NCI-H345 treated with DMSO at 0.1 percent for 48 hours (cell line): ENCODE results near the gene TSPAN18.

Source experiments
- DNase-seq: peaks from one replicate; lab custom pipeline; 2025; ENCODE audit not compliant: unreplicated experiment; lab: John Stamatoyannopoulos, UW

TSPAN18 gene

DNA sequence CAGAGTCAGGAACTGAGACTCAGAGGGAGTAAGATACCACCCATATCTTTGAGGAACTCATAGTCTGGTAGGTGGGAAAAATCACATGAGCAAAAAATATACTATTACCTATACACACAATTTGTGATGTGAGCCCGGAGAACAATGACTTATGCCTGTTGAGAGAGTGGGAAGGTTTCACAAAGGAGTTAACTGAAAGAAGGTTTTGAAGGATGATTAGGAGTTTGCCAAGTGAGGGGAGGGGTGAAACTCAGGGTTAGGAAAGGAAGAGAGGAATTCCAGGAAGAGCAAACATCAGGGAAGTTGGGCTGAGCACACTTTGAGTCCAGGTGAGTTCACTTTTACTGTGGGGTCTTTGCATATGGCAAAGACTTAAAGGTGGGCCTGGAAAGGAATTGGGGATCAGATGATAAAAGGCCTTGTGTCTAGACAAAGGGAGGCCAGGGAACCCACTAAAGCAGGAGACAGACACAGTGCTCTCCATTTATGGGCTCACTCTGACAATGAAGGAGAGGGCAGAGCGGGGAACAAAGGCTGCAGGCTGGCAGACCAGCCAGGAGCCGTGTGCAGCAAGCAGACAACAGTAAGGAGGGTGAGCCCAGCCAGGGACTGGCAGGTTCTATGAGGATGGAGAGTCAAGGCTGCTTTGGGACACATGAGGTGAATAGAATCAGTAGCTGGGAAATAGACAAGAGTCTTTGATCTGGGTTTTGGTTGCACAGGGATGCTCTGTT is 33.1 kb downstream of the TSPAN18 start:
- no peak for DNase-seq

DNA sequence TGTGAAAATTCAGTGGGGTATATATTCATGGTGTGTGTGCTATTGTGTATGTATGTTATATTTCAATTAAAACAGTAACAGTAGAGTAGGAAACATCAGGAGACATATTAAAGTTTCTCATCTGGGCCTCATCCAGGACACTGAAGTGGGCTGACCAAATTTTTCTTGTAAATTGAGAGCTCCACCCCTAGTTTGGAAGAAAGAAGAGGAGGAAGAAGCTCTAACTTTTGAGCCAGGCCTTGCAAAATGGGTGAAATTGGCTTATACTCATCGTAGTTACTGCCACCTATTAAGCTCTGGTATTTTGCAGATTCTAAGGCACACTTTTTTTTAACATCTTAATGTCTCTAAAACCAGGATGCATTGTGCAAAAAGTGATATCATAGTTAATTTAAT is 33.7 kb downstream of the TSPAN18 start:
- no peak for DNase-seq

DNA sequence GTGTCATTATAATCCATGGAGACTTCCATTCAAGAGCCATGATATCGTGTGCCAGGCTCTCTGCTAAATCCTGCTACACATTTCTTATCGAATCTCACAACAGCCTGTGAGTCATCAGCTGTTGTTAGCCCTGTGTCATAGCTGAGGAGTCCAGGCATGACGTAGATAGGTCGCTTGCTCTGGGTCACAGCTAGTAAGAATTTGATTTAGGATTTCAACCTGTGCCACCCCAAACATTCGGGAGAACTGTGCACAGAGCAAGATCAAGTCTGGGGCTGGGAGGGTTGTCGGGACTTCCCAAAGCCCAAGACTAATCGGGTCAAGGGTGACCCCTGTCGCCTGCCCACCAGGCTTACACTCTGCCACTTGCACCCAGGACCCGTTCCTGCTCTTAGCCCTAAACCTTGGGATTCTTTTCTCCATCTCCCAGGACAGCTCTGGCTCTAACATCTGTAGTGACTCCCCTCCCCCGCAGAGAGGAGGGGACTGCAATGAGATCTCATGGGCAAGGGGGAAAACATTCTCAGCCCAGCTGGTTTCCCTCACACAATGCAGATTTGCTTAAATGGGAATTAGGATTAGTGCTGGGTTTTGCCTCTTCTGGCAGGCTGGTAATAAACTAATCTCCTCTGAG is 34.3 kb downstream of the TSPAN18 start:
- DNase-seq: no peak

DNA sequence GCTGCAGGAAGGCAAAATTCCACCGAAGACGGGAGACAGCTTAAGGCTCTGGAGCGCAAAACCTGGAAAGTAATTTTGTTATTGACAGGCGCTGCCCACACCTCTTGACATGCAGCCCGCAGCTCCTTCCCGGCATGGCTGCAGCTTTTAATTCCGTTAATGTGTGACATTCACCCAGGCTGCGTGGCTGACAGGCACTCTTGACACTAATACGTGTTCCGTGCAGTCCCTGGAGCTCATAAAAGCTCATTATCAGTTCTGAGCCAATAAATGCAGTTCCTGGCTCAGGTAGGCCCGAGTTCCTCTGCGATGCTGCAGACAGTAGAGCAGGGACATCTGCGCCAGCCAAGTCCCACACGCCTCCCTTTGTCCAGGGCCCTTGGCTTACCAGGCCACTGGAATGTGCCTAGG is 34.8 kb downstream of the TSPAN18 start:
- DNase-seq: no peak

DNA sequence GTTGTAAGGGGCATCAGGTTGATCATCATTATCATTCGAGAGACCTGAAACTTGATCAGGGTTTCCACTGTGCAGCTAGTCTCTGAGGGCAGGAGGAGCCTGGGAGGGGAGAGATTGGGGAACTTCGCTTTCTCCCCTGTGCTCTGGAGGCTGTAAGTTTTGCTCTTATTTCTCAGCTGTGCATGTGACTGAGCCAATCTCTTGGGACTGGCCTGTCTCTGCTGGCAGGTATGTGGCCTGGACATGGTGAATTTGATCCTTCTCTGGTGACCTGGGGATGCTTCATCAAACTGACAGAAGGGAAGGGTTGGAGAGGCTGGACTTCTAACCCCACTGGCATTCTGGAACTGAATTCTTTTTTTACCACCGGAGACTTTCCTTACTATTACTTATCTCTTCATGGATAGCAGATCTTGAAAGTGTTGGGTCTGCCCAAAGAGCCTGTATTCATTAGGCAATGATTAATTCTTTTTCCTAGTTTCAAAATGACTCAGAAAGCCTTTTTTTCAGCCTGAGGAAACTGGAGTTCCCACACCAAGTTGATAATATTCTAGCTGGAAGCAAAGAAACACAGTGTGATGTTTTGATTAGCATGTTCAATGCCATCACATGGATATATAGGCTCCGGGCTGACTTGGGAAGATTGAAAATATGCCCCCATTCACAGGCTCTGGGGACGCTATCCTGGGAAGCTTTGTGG is 36.5 kb downstream of the TSPAN18 start:
- no peak for DNase-seq

DNA sequence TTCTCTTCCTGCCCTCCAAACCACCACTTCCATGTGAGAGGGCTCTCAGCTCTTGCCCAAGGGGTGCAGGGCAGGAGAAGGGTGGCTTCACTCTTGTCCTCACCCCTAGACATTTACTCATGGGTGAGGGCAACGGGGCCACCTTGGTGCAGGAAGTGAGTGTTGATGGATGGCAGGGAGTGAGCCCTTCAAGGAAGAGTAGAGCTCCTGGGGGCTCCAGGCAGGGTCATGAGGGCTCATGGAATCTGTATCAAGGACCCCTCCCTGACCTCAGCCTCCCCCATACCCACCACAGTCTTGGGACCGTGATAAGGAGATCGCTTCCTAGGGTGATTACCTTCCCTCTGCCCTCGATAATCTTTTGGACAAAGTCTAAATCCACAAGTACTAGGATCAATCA is 37.8 kb downstream of the TSPAN18 start:
- DNase-seq: no peak

DNA sequence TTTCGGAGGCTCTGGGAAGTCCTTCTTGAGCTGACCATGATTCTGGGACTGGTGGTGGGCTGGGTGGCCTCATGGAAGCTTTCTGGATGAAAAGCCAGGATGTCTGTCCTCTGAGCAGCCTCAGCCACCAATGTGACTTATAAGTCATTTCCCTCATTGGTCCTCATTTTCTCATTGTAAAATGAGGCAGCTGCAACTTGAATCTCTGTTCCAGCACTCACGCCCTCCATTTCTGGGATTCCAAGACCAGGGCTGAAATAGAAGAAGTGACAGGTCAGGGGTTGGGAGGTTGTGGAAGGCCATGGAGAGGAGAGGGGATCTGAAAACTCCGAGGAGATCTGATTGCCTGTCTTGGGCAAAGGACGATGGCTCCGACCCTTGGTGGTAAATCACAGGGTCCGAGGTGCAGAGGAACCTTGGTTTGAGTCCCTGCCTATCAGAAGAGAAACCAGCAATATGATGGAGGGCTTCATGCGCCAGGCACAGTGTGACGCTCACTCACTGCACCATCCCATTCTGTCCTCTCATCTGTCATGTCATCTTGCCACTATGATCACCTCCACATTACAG is 38.3 kb downstream of the TSPAN18 start:
- DNase-seq: no peak

DNA sequence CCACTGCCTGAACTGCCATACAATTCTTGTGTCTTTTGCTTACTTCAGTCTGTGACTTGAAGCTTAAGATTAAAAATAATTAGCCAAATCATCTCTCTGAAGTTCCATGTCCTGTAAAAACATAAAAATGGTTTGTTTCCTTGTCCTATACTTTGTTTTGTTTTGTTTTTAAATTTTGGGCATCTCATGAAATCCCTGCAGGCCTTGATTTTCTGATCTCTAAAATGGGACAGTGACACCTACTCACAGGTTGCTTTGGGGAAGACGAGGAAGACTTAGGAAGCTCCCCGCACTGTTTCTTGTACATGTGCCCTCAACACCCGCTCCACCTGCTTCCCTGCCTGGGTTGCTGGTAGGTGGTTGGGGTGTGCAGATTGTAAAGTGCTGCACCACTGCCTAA is 38.9 kb downstream of the TSPAN18 start:
- no peak for DNase-seq

DNA sequence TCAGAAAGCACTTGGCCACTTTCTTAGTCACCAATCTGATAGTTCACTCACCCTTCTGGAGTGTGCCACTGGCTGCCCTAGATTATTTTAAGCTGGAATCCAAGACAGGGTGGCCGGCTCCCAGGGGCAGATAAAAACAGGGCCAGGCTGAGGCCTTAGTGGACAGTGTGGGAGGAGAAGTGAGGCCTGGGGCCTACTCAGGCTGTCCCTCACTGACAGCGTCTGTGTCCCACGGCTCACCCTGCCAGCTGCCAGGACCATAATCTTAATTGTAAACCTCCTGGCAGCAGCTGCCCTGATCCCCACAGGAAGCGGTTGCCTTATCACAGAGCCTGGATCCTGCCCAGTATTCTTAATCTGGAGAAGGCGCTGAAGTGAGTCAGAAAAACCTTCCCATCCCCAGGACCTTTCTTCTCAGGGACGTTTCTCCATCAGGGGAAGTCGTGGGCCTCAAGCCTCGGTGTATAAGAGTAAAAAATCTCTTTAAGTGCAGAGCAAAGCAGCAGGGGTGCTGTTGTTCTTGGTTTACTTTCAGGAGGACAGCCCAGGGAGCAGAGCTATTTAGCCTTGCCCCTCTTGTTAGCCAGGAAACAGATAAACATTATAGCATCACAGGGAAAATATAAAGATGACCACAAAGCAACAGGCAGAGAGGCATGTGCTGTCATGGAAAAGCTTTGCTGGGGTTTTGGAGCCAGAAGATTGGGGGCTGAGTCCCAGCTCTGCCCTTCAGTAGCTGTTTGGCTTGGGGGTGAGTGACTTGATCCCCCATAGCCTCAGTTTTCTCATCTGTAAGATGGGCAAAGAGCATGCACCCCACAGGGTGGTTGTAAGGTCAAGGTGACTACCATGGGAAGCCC is 39.6 kb downstream of the TSPAN18 start:
- no peak for DNase-seq

DNA sequence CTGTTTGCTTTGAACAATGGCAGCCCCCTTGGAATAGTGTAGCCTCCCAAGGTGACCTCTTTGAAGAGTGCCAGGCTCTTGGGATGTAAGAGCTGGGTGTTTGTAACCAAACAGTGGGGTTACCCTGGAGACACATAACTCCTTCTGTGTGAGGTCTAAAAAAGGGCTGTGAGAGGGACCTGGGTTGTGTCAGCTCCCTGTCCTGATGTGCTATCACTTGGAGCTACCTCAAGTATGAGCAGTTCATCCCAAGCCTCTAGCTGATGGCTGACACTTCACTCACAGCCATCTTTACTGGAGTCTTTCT is 40.2 kb downstream of the TSPAN18 start:
- no peak for DNase-seq

DNA sequence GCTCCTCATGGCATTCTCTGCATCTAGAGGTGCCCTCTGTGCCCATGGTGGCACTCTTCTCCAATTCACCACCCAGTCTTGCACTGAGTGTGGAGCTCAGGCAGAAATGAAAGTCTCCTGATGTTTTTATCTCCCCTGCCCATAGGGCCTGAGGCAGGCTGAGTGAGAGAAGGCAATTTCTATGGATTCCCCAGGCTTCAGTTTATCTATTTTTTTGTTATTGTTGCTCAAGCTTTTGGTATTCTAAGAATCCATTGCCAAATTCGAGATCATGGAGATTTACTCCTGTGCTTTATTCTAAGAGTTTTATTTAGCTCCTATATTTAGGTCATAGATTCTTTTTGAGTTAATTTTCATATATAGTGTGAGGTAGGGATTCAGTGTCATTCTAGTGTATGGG is 40.7 kb downstream of the TSPAN18 start:
- no peak for DNase-seq

DNA sequence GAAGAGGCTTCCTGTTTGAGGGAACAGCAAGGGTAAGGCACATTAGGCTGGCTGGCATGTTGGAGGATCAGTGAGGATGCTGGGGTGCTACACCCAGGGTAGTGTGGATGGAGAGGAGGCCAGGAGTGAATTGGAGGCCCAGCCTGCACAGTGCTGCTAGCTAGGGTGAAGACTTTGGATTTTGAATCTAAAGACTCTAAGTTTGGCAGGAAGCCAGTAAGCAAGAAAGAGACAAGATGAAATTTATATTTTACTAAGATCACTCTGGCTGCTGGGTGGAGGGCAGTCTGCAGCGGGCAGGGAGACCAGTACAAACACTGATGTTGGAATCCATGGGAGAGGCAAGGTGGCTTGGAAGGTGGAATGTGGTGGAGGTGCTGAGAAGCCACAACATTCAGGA is 43.6 kb downstream of the TSPAN18 start:
- DNase-seq: no peak

DNA sequence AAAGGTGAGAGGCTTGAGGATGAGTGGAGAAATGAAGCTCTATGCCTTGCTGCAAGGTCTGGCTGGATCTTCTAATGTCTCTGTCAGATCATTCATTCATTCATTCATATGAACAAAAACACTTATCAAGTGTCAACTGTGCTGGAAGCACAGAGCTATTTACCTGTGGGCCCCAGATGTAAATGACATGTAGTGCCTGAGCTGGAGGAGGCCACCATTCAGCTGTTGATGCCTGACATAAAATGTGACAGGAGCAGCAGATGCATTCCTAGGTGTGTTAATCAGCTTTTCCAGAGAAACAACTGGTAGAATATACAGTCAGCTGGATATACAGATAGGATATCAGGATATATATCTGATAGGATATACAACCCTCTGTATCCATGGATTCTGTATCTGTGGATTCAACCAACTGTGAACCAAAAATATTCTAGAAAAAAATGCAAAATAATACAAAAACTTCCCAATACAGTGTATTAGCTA is 44.5 kb downstream of the TSPAN18 start:
- no peak for DNase-seq

DNA sequence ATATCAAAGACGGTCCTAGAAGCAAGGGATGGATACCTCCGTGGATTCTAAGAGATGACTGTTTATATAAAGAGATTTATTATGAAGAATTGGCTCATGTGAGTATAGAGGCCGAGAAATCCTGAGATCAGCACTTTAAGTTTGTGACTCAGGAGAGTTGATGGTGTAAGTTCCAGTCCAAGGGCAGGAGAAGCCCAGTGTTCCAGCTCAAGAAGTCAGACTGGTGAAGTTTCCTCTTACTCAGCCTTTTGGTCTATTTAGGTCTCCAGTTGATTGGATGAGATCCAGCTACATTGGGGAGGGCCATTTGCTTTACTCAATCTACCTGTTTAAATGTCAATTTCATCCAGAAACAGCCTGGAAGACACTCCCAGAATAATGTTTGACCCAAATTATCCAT is 45.1 kb downstream of the TSPAN18 start:
- DNase-seq: no peak

DNA sequence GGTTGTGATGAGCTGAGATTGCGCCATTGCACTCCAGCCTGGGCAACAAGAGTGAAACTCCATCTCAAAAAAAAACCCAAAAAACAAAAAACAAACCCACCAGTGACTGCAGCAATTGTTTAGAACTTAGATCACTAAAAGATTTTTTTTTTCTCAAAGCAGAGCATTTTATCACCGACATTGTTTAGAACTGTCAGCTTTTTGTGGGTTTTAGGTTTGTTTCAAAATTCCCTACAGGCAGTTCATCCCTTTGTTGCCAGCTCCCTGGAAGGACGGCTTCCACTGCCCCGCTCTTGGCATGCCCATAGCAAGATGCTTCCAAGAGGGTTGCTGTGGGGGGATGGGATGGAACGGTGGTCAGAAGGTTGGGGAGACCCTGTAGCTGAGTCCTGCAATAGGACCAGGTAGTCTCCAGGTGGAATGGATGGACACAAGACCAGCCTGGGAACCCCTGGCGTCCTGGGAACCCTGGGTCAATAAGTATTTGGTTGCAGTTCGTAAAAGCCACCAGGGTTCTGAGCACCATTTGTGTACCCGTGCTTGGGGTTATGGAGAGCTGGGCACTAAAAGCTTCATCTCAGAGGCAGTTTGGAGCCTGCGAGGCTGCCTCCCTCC is 46.7 kb downstream of the TSPAN18 start:
- DNase-seq: no peak

DNA sequence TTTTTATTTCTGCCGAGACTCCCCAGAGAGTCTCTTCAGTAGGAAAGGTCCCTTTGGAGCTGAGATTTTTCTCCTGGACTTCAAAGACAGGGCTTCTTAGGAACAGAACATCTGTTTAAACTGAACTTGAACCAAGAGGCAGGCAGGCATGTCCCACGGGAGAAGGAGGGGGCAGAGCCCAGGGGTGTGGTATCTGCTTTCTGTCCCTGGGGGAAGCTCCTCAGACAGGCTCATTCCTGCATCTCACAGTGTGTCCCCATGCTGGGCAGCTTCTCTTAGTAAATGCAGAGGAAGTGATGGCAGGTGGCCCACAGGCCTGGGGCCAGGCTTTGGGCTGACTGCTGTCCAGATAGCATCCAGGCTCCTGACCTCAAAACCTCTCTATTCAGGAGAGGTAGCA is 47.3 kb downstream of the TSPAN18 start:
- DNase-seq: no peak

DNA sequence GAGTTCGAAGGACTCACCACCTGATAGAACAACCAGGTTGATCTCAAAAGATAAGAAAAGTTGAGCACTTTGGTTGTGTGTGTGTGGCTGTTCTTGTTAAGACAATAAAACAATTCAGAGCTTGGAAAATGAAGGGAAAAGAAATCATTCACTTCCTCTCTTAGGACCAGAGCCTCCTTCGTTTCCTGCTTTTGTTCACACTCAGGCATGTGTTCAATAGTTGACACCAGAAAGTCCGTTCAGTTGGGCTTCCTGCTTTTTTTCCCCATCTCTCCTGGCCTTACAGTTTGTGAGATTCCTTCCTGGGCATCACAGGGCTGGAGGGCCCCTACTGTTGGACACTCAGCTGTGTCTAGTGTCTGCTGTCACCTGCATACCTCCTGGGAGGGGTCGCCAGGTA is 48.0 kb downstream of the TSPAN18 start:
- DNase-seq: no peak

DNA sequence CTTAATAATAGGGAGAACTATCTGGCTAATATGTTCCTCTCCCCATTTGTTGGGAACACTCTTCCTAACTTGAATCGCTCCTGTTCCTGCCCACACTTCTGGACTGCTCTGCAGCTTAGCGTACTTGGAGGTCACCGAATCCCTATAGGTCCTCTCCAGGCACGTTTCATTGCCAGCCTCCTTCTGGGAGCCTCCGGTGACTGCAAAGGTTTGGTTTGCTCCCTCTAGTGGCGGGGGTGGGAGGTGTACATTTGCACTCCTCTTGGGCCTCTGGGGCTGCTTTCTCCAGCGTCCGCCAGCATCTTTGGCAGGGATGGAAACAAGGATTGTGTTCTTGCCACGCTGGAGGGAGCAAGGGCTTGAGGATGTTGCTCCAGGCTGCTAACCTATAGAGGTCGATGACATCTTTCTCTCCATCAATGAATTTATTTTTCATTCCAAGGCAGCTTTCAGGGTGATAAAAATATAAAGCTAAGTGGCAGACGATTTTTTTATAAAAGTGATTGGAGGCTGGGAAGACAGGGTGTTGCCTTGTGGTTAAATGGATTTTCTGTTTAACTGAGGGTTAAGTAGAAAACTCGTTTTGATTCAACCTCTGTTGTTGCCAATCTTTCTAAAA is 48.7 kb downstream of the TSPAN18 start:
- DNase-seq: no peak

DNA sequence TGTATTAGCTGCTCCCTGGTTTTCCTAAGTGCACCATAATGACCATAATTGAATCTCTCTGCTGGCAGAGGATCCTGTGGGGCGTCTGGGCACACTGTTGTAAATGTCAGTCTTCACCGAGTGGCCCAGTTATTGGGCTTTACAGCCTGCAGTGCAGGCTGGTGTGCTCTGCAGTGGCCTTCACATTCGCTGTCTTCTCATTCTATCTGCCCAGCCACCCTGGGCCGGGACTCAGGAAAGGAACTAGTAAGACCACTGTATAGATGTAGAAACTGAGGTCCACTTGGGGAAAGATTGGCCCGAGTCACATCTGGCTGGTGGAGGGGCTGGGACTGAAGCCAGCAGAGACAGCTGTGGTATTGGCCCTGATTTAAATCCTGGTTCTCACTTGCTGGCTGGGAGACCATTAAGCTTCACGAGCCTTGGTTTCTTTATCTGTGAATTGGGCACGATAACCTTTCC is 49.3 kb downstream of the TSPAN18 start:
- DNase-seq: no peak

DNA sequence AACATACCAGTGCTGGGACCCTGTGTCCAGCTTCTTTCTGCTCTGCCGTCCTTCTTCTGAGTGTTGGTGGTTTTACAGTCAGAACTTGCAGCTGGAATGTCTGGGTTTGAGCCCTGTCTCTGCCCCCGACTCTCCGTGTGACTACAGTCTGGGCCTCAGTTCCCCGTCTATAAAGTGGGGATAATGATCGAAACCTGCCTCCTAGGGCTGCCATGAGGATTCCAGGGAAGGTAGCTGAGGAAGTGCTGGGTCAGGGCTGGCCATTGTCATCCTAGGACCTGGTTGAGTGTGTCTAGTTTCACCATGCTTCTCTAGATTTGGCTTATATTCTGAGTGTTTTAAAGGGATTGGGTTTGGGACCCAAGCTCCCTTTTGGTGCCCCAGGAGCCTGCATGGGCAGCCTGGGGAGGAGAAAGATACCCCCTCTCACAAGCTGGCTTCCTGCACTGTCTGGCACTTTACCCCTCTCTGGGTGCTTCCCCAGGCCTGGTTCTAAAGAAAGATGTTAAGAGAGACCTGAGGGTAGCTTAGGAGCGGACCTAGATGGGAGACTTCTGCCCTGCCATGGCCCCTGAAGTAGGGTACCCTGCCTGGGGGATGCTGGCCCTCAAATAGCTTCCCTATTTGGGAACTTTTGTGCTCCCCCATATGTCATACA is 49.9 kb downstream of the TSPAN18 start:
- no peak for DNase-seq
